GM23338 (cell line): ENCODE measurements around the gene SMIM35. TPM values are rescaled to one million over a fixed set of nuclear protein-coding genes. Genes with fewer than 3 reads are reported as not detected.

Source experiments
- ATAC-seq: fragments of 200-7000 bp; cut with Tn5 transposase; 3 replicates; pipeline ENCODE4 v1.9.1; 2020
- DNase-seq: peaks from one replicate; pipeline ENCODE4 v3.0.0-alpha.2; 2015; ENCODE audit warnings: low spot score
- H2AFZ ChIP-seq: fragments of 200-600 bp; sonication (generic); 2 replicates; pipeline ENCODE4 v1.8.0; 2016; ENCODE audit warnings: antibody characterized with exemption, mild to moderate bottlenecking, moderate library complexity
- H3F3A ChIP-seq: fragments of 200-600 bp; sonication (generic); replicated peaks from 2 replicates; pipeline ENCODE4 v1.8.0; 2017; ENCODE audit warnings: antibody characterized with exemption, mixed run types, low read depth
- H3K27ac ChIP-seq: fragments of 200-600 bp; sonication (generic); 2 replicates; pipeline ENCODE4 v1.6.1; 2016; ENCODE audit warnings: low read depth
- H3K27me3 ChIP-seq: fragments of 200-600 bp; sonication (generic); 2 replicates; pipeline ENCODE4 v1.8.0; 2016; ENCODE audit warnings: mild to moderate bottlenecking, mixed run types, moderate library complexity; ENCODE audit not compliant: insufficient read depth
- H3K36me3 ChIP-seq: fragments of 200-600 bp; sonication (generic); 2 replicates; pipeline ENCODE4 v1.8.0; 2016; ENCODE audit warnings: mild to moderate bottlenecking; ENCODE audit not compliant: insufficient read depth
- H3K4me1 ChIP-seq: fragments of 200-600 bp; sonication (generic); 2 replicates; pipeline ENCODE4 v1.8.0; 2016; ENCODE audit warnings: mild to moderate bottlenecking, moderate library complexity; ENCODE audit not compliant: insufficient read depth
- H3K4me2 ChIP-seq: fragments of 200-600 bp; sonication (generic); 2 replicates; pipeline ENCODE4 v1.7.1; 2017; ENCODE audit warnings: mixed run types
- H3K4me3 ChIP-seq: fragments of 200-600 bp; sonication (generic); 2 replicates; pipeline ENCODE4 v1.6.1; 2016; ENCODE audit warnings: mixed run types
- H3K79me2 ChIP-seq: fragments of 200-600 bp; sonication (generic); replicated peaks from 2 replicates; pipeline ENCODE4 v1.8.0; 2017; ENCODE audit warnings: mild to moderate bottlenecking; ENCODE audit not compliant: insufficient read depth
- H3K9me2 ChIP-seq: fragments of 200-600 bp; sonication (generic); 2 replicates; pipeline ENCODE4 v1.8.0; 2017; ENCODE audit not compliant: insufficient read depth
- H4K20me1 ChIP-seq: fragments of 200-600 bp; sonication (generic); replicated peaks from 2 replicates; pipeline ENCODE4 v1.8.0; 2017; ENCODE audit warnings: mild to moderate bottlenecking; ENCODE audit not compliant: insufficient read depth
- H3K27ac Mint-ChIP-seq: 2 replicates; pipeline ENCODE4 v1.8.0; 2020; ENCODE audit warnings: inconsistent platforms, mild to moderate bottlenecking, moderate library complexity, mixed read lengths
- H3K27me3 Mint-ChIP-seq: 3 replicates; pipeline ENCODE4 v1.8.0; 2022; ENCODE audit warnings: low read depth, mild to moderate bottlenecking, moderate library complexity, mixed read lengths, inconsistent platforms; ENCODE audit not compliant: insufficient read depth, poor library complexity
- H3K36me3 Mint-ChIP-seq: 3 replicates; pipeline ENCODE4 v1.8.0; 2021; ENCODE audit warnings: low read depth, mild to moderate bottlenecking, inconsistent platforms, moderate library complexity, mixed read lengths
- H3K4me1 Mint-ChIP-seq: 3 replicates; pipeline ENCODE4 v1.8.0; 2020; ENCODE audit warnings: mild to moderate bottlenecking, inconsistent platforms, mixed read lengths
- H3K4me3 Mint-ChIP-seq: 3 replicates; pipeline ENCODE4 v1.8.0; 2021; ENCODE audit warnings: moderate library complexity, mild to moderate bottlenecking, inconsistent platforms, mixed read lengths
- H3K9me3 Mint-ChIP-seq: 3 replicates; pipeline ENCODE4 v1.8.0; 2020; ENCODE audit warnings: moderate library complexity, mild to moderate bottlenecking, inconsistent platforms, mixed read lengths
- CREB1 ChIP-seq: fragments of 250-450 bp; sonication (Bioruptor Pico); IDR thresholded peaks from 2 replicates; pipeline ENCODE4 v1.5.0; 2020; ENCODE audit warnings: low read depth, mild to moderate bottlenecking, moderate library complexity
- EZH2 ChIP-seq: fragments of 200-600 bp; sonication (generic); IDR thresholded peaks from one replicate; pipeline ENCODE4 v1.8.0; 2017; ENCODE audit warnings: antibody characterized with exemption, mild to moderate bottlenecking, low read depth; ENCODE audit not compliant: unreplicated experiment
- EZH2phosphoT487 ChIP-seq: fragments of 200-600 bp; sonication (generic); IDR thresholded peaks from one replicate; pipeline ENCODE4 v1.8.1; 2018; ENCODE audit warnings: antibody characterized with exemption; ENCODE audit not compliant: unreplicated experiment
- JUNB ChIP-seq: IDR thresholded peaks from one replicate; pipeline ENCODE4 v1.6.1; 2016; ENCODE audit warnings: antibody characterized with exemption; ENCODE audit not compliant: unreplicated experiment
- NANOG ChIP-seq: IDR thresholded peaks from 2 replicates; pipeline ENCODE4 v1.6.1; 2016; ENCODE audit warnings: antibody characterized with exemption, borderline replicate concordance
- ZNF114 ChIP-seq: fragments of 250-450 bp; sonication (Bioruptor Pico); IDR thresholded peaks from 2 replicates; pipeline ENCODE4 v1.5.0; 2020; ENCODE audit warnings: mild to moderate bottlenecking, moderate library complexity
- polyA plus RNA-seq: library from polyadenylated mRNA; unstranded; fragments of >200 nt; fragmentation: Nextera tagmentation; extraction: Ambion mirVana; gene quantifications from 2 replicates; pipeline ENCODE4 v1.2.1, GENCODE V29; 2016
- total RNA-seq: library from RNA; depleted of rRNA; stranded (reverse); fragments of >200 nt; shearing (Covaris generic); gene quantifications from 2 replicates; pipeline ENCODE4 v1.2.3, GENCODE V29; 2014
- TF ChIP-seq, protein P1 (sequence below): fragments of 250-450 bp; sonication (Bioruptor Pico); IDR thresholded peaks from 2 replicates; pipeline ENCODE4 v1.5.0; 2020; ENCODE audit warnings: mild to moderate bottlenecking, moderate library complexity

SMIM35 gene
- total and polyA plus RNA-seq, 2 experiments from 2014 or later, result not detected

- TF ChIP-seq EZH2phosphoT487, result no peak
- TF ChIP-seq NANOG, result no peak
- TF ChIP-seq, protein P1, sequence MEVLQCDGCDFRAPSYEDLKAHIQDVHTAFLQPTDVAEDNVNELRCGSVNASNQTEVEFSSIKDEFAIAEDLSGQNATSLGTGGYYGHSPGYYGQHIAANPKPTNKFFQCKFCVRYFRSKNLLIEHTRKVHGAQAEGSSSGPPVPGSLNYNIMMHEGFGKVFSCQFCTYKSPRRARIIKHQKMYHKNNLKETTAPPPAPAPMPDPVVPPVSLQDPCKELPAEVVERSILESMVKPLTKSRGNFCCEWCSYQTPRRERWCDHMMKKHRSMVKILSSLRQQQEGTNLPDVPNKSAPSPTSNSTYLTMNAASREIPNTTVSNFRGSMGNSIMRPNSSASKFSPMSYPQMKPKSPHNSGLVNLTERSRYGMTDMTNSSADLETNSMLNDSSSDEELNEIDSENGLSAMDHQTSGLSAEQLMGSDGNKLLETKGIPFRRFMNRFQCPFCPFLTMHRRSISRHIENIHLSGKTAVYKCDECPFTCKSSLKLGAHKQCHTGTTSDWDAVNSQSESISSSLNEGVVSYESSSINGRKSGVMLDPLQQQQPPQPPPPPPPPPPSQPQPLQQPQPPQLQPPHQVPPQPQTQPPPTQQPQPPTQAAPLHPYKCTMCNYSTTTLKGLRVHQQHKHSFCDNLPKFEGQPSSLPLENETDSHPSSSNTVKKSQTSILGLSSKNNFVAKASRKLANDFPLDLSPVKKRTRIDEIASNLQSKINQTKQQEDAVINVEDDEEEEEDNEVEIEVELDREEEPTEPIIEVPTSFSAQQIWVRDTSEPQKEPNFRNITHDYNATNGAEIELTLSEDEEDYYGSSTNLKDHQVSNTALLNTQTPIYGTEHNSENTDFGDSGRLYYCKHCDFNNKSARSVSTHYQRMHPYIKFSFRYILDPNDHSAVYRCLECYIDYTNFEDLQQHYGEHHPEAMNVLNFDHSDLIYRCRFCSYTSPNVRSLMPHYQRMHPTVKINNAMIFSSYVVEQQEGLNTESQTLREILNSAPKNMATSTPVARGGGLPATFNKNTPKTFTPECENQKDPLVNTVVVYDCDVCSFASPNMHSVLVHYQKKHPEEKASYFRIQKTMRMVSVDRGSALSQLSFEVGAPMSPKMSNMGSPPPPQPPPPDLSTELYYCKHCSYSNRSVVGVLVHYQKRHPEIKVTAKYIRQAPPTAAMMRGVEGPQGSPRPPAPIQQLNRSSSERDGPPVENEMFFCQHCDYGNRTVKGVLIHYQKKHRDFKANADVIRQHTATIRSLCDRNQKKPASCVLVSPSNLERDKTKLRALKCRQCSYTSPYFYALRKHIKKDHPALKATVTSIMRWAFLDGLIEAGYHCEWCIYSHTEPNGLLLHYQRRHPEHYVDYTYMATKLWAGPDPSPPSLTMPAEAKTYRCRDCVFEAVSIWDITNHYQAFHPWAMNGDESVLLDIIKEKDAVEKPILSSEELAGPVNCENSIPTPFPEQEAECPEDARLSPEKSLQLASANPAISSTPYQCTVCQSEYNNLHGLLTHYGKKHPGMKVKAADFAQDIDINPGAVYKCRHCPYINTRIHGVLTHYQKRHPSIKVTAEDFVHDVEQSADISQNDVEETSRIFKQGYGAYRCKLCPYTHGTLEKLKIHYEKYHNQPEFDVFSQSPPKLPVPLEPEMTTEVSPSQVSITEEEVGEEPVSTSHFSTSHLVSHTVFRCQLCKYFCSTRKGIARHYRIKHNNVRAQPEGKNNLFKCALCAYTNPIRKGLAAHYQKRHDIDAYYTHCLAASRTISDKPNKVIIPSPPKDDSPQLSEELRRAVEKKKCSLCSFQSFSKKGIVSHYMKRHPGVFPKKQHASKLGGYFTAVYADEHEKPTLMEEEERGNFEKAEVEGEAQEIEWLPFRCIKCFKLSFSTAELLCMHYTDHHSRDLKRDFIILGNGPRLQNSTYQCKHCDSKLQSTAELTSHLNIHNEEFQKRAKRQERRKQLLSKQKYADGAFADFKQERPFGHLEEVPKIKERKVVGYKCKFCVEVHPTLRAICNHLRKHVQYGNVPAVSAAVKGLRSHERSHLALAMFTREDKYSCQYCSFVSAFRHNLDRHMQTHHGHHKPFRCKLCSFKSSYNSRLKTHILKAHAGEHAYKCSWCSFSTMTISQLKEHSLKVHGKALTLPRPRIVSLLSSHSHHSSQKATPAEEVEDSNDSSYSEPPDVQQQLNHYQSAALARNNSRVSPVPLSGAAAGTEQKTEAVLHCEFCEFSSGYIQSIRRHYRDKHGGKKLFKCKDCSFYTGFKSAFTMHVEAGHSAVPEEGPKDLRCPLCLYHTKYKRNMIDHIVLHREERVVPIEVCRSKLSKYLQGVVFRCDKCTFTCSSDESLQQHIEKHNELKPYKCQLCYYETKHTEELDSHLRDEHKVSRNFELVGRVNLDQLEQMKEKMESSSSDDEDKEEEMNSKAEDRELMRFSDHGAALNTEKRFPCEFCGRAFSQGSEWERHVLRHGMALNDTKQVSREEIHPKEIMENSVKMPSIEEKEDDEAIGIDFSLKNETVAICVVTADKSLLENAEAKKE (CRISPR knock-in tag), result no peak
- no peak for TF ChIP-seq ZNF114 (CRISPR knock-in tag)
- TF ChIP-seq EZH2, result no peak
Observed at GRCh38 chr11:118092907-118093571, 6.3 kb upstream of the SMIM35 start (continued).

- Mint-ChIP-seq H3K9me3 (peaks cover 14% of the 10 kb centered on the region; the same call in 2 of the 3 replicates), H3K4me1 (peaks cover 3% of the 10 kb centered on the region; the same call in 1 of the 3 replicates), H3K27ac (no peak overlapping the region), H3K27me3 (peaks cover 2% of the 10 kb centered on the region), H3K4me3 (no peak overlapping the region), H3K36me3 (no peaks in the 10 kb centered on the region; the same call in 2 of the 3 replicates)
- Histone ChIP-seq H3K4me3 (no peak overlapping the region), H3K27me3 (no peaks in the 10 kb centered on the region), H3F3A (no peaks in the 10 kb centered on the region), H4K20me1 (no peaks in the 10 kb centered on the region), H3K9me2 (no peaks in the 10 kb centered on the region), H3K27ac (no peak overlapping the region), H3K36me3 (no peaks in the 10 kb centered on the region), H3K4me2 (no peak overlapping the region), H3K4me1 (no peaks in the 10 kb centered on the region), H2AFZ (no peak overlapping the region), H3K79me2 (no peaks in the 10 kb centered on the region)
- no peak for DNase-seq
- TF ChIP-seq EZH2phosphoT487 (no peak), CREB1 (no peak), JUNB (no peak)
- no peak for ATAC-seq
Observed at GRCh38 chr11:118091690-118092089, 4.9 kb upstream of the SMIM35 start.
